LNCAP (cell line): ENCODE results near the gene COTL1.

Experiments
- CTCF ChIP-seq: fragments of 450-650 bp; IDR thresholded peaks from 2 replicates; pipeline ENCODE4 v1.5.1; 2017; ENCODE audit warnings: mild to moderate bottlenecking

Gene COTL1

GRCh38 chr16:84610376-84610775 is 7.5 kb downstream of the COTL1 start:
- TF ChIP-seq CTCF = no peak

- no peak for TF ChIP-seq CTCF
Observed at GRCh38 chr16:84609563-84610177, 8.2 kb downstream of the COTL1 start.

- no peak for TF ChIP-seq CTCF
Observed at GRCh38 chr16:84608282-84608681, 9.6 kb downstream of the COTL1 start.

- no peak for TF ChIP-seq CTCF
Observed at GRCh38 chr16:84607694-84608093, 10.2 kb downstream of the COTL1 start.

GRCh38 chr16:84607061-84607460 is 10.8 kb downstream of the COTL1 start:
- TF ChIP-seq CTCF = no peak

- TF ChIP-seq CTCF = no peak
Observed at GRCh38 chr16:84606081-84606875, 11.6 kb downstream of the COTL1 start.

- no peak for TF ChIP-seq CTCF
Observed at GRCh38 chr16:84605339-84605848, 12.5 kb downstream of the COTL1 start.
